Lower leg skin (tissue), 4 donors: ENCODE data around the gene HRH3. TPM values are rescaled to one million over a fixed set of nuclear protein-coding genes. Genes with fewer than 3 reads are reported as not detected.

Source experiments
- DNase-seq, 2 donors: peaks; one replicate each; pipeline ENCODE4 v3.0.0-alpha.2; 2019; ENCODE audit warnings: low spot score in 2 of 2
- H3K4me3 ChIP-seq: fragments of 200-600 bp; sonication (generic); 2 replicates; pipeline ENCODE4 v1.5.1; 2017; ENCODE audit warnings: mild to moderate bottlenecking, low read depth; ENCODE audit not compliant: poor library complexity, severe bottlenecking
- CTCF ChIP-seq, 3 donors: fragments of 450-650 bp; IDR thresholded peaks; one replicate each; pipeline ENCODE4 v1.5.1; 2016; ENCODE audit warnings: antibody characterized with exemption in 3 of 3, mild to moderate bottlenecking in 3 of 3, moderate library complexity in 2 of 3
- POLR2A ChIP-seq, 2 donors: fragments of 450-650 bp; IDR thresholded peaks; one replicate each; pipeline ENCODE4 v1.6.1; 2016 to 2017; ENCODE audit warnings: antibody characterized with exemption in 2 of 2, mild to moderate bottlenecking in 1 of 2, moderate library complexity in 1 of 2
- WGBS, 2 donors: methylation state at CpG; one replicate each; pipeline ENCODE4 v1.1.5; 2018; 5-methylcytosine and 5-hydroxymethylcytosine counted together
- intact Hi-C: fragments of 100-400 bp; cut with DNase I; formaldehyde crosslinking; loops from one replicate; pipeline ENCODE4 v1.15.0; 2023; ENCODE audit warnings: low total_unique reads
- total RNA-seq, 4 donors: library from RNA; depleted of rRNA; stranded (reverse); fragments of >200 nt; gene quantifications; one replicate each; pipeline ENCODE4 v1.1.0, GENCODE V29; 2016

The HRH3 gene
- total RNA-seq, 4 donors from 2014 or later: not detected

GRCh38 chr20:62232194-62232593, 12.1 kb upstream of the HRH3 start:
- intact Hi-C loops: no loop called here
- DNase-seq: no peak
- TF ChIP-seq POLR2A (IDR thresholded peaks at IDR 0.05): no peak
- TF ChIP-seq CTCF (IDR thresholded peaks at IDR 0.05): no peak
- H3K4me3 ChIP-seq: no peak overlapping the region
- WGBS, 2 donors: 54 to 58% methylated on average over 5 to 7 of the region's 7 CpGs

GRCh38 chr20:62231292-62231691, 11.2 kb upstream of the HRH3 start:
- WGBS, 2 donors: 67 to 86% methylated on average over 4 to 6 of the region's 6 CpGs
- intact Hi-C loops: no loop called here
- DNase-seq: no peak
- H3K4me3 ChIP-seq: no peak overlapping the region
- no peak for TF ChIP-seq POLR2A (IDR thresholded peaks at IDR 0.05)
- no peak for TF ChIP-seq CTCF (IDR thresholded peaks at IDR 0.05)

GRCh38 chr20:62230696-62231095, 10.6 kb upstream of the HRH3 start:
- no peak for DNase-seq
- 83 to 89% methylated on average over 10 of the region's 10 CpGs for WGBS, 2 donors
- H3K4me3 ChIP-seq: no peak overlapping the region
- TF ChIP-seq POLR2A (IDR thresholded peaks at IDR 0.05) (no peak), CTCF (IDR thresholded peaks at IDR 0.05) (no peak)
- intact Hi-C loops: no loop called here

GRCh38 chr20:62230276-62230675, 10.2 kb upstream of the HRH3 start:
- TF ChIP-seq POLR2A (IDR thresholded peaks at IDR 0.05) (no peak), CTCF (IDR thresholded peaks at IDR 0.05) (peak in 1 of 3 donors; percentile 59)
- intact Hi-C loops: no loop called here
- WGBS, 2 donors: 95 to 97% methylated on average over 2 of the region's 2 CpGs
- H3K4me3 ChIP-seq: no peak overlapping the region
- DNase-seq: no peak

- H3K4me3 ChIP-seq: no peak overlapping the region
- intact Hi-C loops: no loop called here
- WGBS, 2 donors: 57 to 71% methylated on average over 4 of the region's 4 CpGs
- TF ChIP-seq POLR2A (IDR thresholded peaks at IDR 0.05): no peak
- peak in 1 of 3 donors; percentile 49 for TF ChIP-seq CTCF (IDR thresholded peaks at IDR 0.05)
- no peak for DNase-seq
Measured at GRCh38 chr20:62229667-62230066, 9.6 kb upstream of the HRH3 start.

- 73 to 75% methylated on average over 7 of the region's 7 CpGs for WGBS, 2 donors
- H3K4me3 ChIP-seq: no peak overlapping the region
- TF ChIP-seq CTCF (IDR thresholded peaks at IDR 0.05) (no peak), POLR2A (IDR thresholded peaks at IDR 0.05) (no peak)
- intact Hi-C loops: no loop called here
- no peak for DNase-seq
Measured at GRCh38 chr20:62228982-62229545, 9.0 kb upstream of the HRH3 start.
